Rectal smooth muscle tissue (tissue), 1 donor: ENCODE data around the gene TARS3.
"Not testable (repeated sequence)": the region's sequence is repeated elsewhere in the genome, so short reads cannot be mapped to it uniquely, and the experiment has no call there.

Source experiments
- H3K27ac ChIP-seq: one replicate; pipeline ENCODE4 v1.7.0; 2013; ENCODE audit warnings: low read depth, low read length, inconsistent platforms
- H3K27me3 ChIP-seq: one replicate; pipeline ENCODE4 v1.7.0; 2013; ENCODE audit warnings: low read length; ENCODE audit not compliant: control insufficient read depth, insufficient read depth
- H3K36me3 ChIP-seq: one replicate; pipeline ENCODE4 v1.7.0; 2013; ENCODE audit warnings: low read length; ENCODE audit not compliant: control insufficient read depth, insufficient read depth
- H3K4me1 ChIP-seq: one replicate; pipeline ENCODE4 v1.7.0; 2013; ENCODE audit warnings: low read length; ENCODE audit not compliant: control insufficient read depth, insufficient read depth
- H3K4me3 ChIP-seq: one replicate; pipeline ENCODE4 v1.7.0; 2013; ENCODE audit warnings: low read length
- H3K9ac ChIP-seq: one replicate; pipeline ENCODE4 v1.7.0; 2013; ENCODE audit warnings: low read length

TARS3 gene

DNA sequence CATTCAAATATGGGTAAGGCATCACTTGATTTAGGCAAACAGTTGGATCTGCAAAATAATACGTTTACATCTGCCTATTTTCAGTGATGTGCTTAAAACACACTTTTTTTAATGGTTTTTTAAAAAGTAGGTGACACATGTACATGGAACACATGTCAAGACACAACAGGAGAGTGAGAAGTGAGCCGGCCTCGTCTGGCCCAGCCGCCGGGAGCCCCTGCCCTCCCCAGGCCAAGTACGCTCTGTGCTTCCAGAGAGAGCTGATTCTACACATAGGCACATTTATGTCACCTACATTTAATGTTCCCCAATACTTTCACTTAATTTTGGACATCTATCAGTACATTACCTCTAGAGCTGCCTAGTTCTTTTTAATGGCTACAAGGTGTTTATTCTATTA, 75.9 kb downstream of the TARS3 start:
- no peak overlapping the region for H3K4me3 ChIP-seq

DNA sequence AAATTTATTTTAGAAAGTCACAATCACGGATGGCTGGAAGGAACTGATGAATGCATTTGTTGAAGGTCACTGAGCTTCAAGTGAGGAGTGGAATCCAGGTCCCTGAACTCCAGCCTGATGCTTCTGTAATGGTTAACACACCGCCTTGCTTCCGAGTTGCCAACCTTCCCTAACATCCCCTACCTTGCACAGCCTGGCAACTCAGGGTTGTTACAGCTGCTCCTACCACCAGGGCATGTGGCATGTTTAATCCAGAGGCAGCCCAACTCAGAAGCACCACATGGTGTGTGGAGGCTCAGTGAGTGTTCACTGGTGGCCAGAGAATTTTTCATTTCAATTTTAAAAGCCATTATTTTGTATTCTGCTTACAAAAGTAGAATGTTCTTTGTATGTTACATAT, 77.0 kb downstream of the TARS3 start:
- peaks cover 25% of the 10 kb centered on the region for H3K36me3 ChIP-seq
- H3K4me1 ChIP-seq = peaks cover 19% of the 10 kb centered on the region
- no peak overlapping the region for H3K9ac ChIP-seq
- no peaks in the 10 kb centered on the region for H3K27me3 ChIP-seq
- no peak overlapping the region for H3K4me3 ChIP-seq
- H3K27ac ChIP-seq = no peak overlapping the region

More for the DNA sequence above, 75.9 kb downstream of the TARS3 start:
- H3K36me3 ChIP-seq = peaks cover 22% of the 10 kb centered on the region
- H3K27me3 ChIP-seq = no peaks in the 10 kb centered on the region
- no peak overlapping the region for H3K9ac ChIP-seq
- H3K4me1 ChIP-seq = peaks cover 21% of the 10 kb centered on the region
- no peak overlapping the region for H3K27ac ChIP-seq

DNA sequence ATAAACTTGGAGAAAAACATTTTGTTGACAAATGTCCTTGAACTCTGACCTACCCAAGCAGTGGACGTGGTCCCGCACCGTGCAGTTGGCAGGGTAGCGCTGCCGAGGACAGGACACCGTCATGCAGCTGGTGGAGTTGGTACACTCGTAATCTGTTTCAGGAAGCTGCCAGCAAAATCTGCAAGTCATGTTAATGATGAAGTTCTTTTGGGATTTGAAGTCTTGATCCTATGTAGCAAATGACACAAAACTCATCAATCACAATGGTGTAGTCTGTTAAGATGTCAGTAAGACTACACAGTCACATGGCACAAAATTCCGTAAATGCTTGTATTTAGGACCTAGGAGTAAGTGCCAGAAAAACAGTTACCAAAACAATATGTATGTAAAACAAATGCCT, 77.6 kb downstream of the TARS3 start:
- no peak overlapping the region for H3K27ac ChIP-seq
- H3K4me3 ChIP-seq = no peak overlapping the region
- no peak overlapping the region for H3K9ac ChIP-seq
- peaks cover 19% of the 10 kb centered on the region for H3K4me1 ChIP-seq
- H3K36me3 ChIP-seq = peaks cover 25% of the 10 kb centered on the region
- no peaks in the 10 kb centered on the region for H3K27me3 ChIP-seq

DNA sequence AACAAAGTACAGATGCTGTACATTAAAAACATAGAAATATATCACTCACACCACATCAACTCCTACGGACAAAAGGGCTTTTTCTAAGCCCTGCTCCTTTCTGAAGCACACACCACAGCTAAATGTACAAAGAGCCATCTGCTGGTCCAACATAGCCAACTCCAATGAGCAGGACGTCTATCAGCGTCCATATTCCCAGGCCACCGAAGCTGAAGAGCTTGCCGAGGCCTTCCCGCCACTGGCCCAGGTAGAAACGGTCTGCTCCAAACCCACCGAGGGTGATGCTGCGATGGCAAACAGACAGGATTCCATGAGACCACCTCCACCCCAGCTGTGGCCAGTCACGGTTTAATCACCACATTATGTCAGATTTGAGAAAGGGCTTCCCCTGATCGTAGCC, 81.9 kb downstream of the TARS3 start:
- H3K27me3 ChIP-seq = no peaks in the 10 kb centered on the region
- no peak overlapping the region for H3K27ac ChIP-seq
- peaks cover 3% of the 10 kb centered on the region for H3K4me1 ChIP-seq
- H3K9ac ChIP-seq = no peak overlapping the region
- H3K36me3 ChIP-seq = peaks cover 29% of the 10 kb centered on the region
- H3K4me3 ChIP-seq = no peak overlapping the region

DNA sequence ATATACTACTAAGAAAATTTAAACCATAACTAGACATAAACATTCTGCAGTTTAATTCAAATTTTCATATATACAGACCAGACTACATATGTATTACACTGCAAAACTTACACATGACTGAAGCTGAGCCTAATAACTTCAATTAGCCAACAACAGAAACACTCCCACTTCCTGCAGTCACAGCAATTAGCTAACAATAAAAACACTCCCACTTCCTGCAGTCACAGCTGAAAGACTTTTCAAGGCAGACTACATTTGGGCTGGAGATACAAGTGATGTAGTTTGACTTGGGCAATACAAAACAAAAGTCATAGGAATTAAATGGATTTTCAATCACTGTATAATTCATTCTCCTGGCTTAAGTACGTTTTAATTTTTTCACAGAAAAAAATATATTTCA, 82.4 kb downstream of the TARS3 start:
- H3K27ac ChIP-seq = no peak overlapping the region
- H3K4me1 ChIP-seq = peaks cover under 1% of the 10 kb centered on the region
- H3K4me3 ChIP-seq = no peak overlapping the region
- H3K36me3 ChIP-seq = peaks cover 28% of the 10 kb centered on the region
- H3K9ac ChIP-seq = no peak overlapping the region
- H3K27me3 ChIP-seq = no peaks in the 10 kb centered on the region

DNA sequence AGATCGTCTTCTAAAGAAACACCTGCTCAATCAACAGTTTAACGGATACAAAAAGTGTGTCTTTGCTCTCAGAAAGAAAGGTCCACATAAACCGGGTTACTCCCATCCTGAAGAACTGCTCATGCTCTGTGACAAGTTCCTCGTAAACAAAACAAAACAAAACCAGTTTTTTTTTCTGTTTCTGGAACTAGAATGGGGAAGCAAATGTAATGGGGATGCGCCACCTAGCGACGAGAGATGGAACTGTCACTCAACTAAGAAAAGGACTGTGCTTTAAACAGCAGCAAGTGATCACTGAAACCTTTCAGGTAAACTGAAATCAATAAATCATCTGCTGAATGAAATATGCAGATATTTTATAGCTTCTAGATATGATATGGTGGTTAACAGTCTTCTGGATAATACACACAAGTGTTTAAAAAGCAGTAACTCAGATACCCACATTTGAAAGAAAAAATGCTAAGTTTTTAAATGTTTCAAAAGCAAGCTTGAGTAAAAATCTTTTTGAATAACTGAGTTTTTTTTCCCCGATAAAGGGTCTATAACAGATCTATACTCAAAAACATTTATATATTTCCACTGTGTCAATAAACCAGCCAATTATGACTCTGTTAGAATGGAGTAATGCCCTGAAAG, 83.0 kb downstream of the TARS3 start:
- Histone ChIP-seq H3K27me3 (no peaks in the 10 kb centered on the region), H3K4me1 (no peaks in the 10 kb centered on the region), H3K9ac (no peak overlapping the region), H3K27ac (peak overlapping the region; percentile 7), H3K36me3 (peaks cover 24% of the 10 kb centered on the region), H3K4me3 (no peak overlapping the region)

DNA sequence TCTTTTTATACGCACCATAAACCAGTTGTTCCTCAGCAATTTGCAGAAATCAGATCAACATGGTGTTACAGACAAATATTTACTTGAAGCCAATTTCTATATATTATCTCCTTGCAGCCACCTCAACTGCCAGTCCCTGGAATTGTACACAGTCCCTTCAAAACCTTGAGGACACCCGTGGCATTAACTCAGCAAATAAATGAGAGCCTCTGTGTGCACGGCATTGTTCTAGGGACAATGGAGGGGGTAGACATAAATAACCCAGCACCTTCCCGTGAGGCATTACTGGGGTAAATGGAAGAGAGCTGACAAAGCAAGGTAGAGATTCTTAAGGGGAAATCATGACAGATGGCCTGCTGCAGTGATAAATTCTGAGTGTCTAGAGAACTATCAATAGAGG, 84.6 kb downstream of the TARS3 start:
- no peaks in the 10 kb centered on the region for H3K27me3 ChIP-seq
- H3K4me3 ChIP-seq = no peak overlapping the region
- no peak overlapping the region for H3K9ac ChIP-seq
- H3K4me1 ChIP-seq = no peaks in the 10 kb centered on the region
- H3K36me3 ChIP-seq = peaks cover 15% of the 10 kb centered on the region
- H3K27ac ChIP-seq = no peak overlapping the region

DNA sequence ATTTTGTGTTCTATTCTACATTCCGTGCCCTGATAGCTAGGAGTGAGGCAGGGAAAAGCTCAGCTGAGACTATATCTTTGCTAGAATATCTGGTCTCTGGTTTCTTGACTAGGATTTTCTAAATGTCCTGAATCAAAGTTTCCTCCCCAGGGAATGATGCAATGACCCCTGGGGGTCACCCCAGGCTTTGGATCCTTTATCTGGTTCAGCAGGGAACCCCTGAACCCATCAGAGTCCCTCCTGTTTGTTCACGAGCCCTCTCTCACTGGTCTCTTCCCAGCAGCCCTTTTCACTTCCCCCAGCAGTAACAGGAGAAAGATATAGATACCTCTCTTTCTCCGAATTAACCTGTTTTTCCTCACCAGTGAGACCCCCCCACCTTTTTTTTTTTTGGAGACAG, 86.4 kb downstream of the TARS3 start:
- Histone ChIP-seq H3K36me3 (peaks cover 10% of the 10 kb centered on the region), H3K27me3 (no peaks in the 10 kb centered on the region), H3K27ac (no peak overlapping the region), H3K9ac (no peak overlapping the region), H3K4me1 (no peaks in the 10 kb centered on the region), H3K4me3 (no peak overlapping the region)

DNA sequence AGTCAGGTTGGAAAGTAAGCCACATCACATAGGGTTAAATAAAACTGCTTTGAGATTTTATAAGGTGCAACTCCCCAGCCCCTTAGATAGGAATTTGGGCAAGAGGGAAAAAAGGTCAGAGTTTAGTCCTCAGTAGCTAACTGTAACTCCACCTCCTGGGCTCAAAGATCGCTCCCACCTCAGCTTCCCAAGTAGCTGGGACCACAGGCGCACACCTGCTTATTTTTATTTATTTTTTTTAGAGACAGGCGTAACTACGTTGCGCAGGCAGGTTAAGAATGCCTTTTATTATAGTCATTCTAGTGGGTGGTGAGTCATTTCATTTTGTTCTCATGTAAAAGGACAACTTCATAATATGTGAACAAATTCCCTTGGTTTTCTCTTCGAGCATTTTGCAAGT, 86.8 kb downstream of the TARS3 start:
- no peak overlapping the region for H3K27ac ChIP-seq

DNA sequence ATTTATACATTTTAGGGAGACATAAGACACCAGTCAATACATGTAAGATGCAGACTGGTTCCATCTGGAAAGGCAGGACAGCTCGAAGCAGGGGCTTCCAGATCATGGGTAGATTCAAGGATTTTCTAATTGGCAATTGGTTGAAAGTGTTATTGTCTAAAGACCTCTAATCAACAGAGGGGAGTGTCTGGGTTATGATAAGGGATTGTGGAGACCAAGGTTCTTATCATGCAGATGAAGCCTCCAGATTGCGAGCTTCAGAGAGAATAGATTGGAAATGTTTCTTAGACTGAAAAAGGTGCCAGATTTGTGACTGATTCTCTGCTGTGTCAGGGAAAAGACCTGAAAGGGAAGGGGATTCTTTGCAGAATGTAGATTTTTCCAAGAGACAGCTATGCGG, 87.2 kb downstream of the TARS3 start:
- Histone ChIP-seq H3K36me3 (peaks cover 6% of the 10 kb centered on the region), H3K4me1 (no peaks in the 10 kb centered on the region), H3K27ac (no peak overlapping the region), H3K9ac (no peak overlapping the region), H3K4me3 (no peak overlapping the region), H3K27me3 (no peaks in the 10 kb centered on the region)

More for the DNA sequence above, 86.8 kb downstream of the TARS3 start:
- H3K27me3 ChIP-seq = no peaks in the 10 kb centered on the region
- H3K4me1 ChIP-seq = no peaks in the 10 kb centered on the region
- no peak overlapping the region for H3K4me3 ChIP-seq
- no peak overlapping the region for H3K9ac ChIP-seq
- H3K36me3 ChIP-seq = peaks cover 9% of the 10 kb centered on the region

DNA sequence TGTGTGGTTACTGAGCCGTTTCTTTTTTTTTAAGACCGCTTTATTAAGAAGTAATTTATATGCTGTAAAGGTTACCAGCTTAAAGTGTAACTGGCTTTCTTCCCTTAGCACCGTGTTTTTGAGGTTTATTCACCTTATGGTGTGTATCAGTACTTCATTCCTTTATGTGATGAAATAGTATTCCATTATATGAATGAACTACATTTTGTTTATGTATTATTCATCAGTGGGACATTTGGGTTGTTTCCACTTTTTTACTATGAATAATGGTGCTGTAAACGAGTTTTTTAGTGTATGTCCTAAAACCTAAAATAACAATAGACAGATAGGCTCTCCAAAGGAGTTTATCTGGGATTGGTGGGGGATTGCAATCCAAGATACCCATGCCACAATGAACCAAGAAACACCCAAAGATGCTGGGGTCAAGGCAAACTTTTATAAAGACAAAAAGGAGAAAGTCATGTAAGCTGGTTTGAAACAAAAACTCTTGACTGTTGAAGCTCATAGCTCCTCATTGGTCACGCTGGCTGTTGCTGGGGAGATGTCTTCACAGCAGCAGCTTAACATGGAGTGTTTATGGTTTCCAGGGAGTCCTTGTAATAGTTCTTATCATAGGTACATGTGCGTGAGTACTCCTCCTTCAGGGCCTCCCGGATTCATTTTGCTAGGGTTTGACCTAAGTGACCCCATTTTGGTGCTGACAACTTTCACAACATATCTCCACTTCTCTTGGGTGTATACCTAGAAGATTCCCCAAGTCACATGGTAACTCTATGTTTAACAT, 88.1 kb downstream of the TARS3 start:
- no peak overlapping the region for H3K4me3 ChIP-seq
- H3K4me1 ChIP-seq = no peaks in the 10 kb centered on the region
- H3K36me3 ChIP-seq = peaks cover 6% of the 10 kb centered on the region
- no peak overlapping the region for H3K9ac ChIP-seq
- H3K27ac ChIP-seq = no peak overlapping the region
- H3K27me3 ChIP-seq = no peaks in the 10 kb centered on the region

DNA sequence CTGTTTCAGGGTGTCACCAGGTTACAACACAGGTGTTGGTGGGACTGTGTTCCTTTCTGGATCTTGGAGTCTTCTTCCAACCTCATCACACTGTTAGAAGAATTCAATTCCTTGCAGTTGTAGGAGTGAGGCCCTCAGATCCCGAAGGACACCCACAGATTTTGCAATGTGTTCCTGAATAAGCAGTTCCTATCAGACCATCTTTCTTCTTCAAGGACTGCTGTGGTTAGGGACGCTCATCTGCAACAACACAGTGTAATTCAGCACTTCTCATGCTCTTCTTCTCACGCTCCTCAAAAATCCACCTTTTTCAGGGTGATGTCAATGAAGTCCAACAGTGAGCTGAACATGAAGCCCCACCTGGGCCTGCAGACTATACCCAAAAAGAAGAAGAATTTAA, 90.9 kb downstream of the TARS3 start:
- Histone ChIP-seq H3K36me3 (no peaks in the 10 kb centered on the region), H3K4me3 (no peak overlapping the region), H3K9ac (no peak overlapping the region)

DNA sequence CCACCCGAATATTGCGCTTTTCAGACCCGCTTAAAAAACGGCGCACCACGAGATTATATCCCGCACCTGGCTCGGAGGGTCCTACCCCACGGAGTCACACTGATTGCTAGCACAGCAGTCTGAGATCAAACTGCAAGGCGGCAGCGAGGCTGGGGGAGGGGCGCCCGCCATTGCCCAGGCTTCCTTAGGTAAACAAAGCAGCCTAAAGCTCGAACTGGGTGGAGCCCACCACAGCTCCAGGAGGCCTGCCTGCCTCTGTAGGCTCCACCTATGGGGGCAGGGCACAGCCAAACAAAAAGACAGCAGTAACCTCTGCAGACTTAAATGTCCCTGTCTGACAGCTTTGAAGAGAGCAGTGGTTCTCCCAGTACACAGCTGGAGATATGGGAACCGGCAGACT, 97.5 kb downstream of the TARS3 start:
- not testable (repeated sequence) for H3K27ac ChIP-seq, H3K36me3 ChIP-seq, H3K4me1 ChIP-seq, H3K4me3 ChIP-seq, H3K27me3 ChIP-seq, H3K9ac ChIP-seq

More for the DNA sequence above, 90.9 kb downstream of the TARS3 start:
- Histone ChIP-seq H3K27me3 (no peaks in the 10 kb centered on the region), H3K27ac (no peak overlapping the region), H3K4me1 (no peaks in the 10 kb centered on the region)
